Stimulated activated CD4-positive, alpha-beta T cell treated with anti-CD3 and anti-CD28 coated beads, Interleukin-4, amount 100 ng/mL, for 4 hours (primary cell): ENCODE results near the gene CDC5L.
"Not testable (repeated sequence)": the region's sequence is repeated elsewhere in the genome, so short reads cannot be mapped to it uniquely, and the experiment has no call there.

Experiments
- DNase-seq, 2 experiments: peaks; one replicate each; pipeline ENCODE4 v3.0.0-alpha.2; 2020

Gene CDC5L

GRCh38 chr6:44422531-44422930 is 35.0 kb downstream of the CDC5L start:
- no peak for DNase-seq

- no peak for DNase-seq
Measured at GRCh38 chr6:44423306-44423705, 35.8 kb downstream of the CDC5L start.

GRCh38 chr6:44425951-44426350 is 38.4 kb downstream of the CDC5L start:
- no peak for DNase-seq

GRCh38 chr6:44428682-44429081 is 41.2 kb downstream of the CDC5L start:
- DNase-seq, result no peak

GRCh38 chr6:44430326-44430725 is 42.8 kb downstream of the CDC5L start:
- DNase-seq, result no peak

- DNase-seq, result peak; percentile 12 to 26
Measured at GRCh38 chr6:44431118-44431725, 43.7 kb downstream of the CDC5L start.

GRCh38 chr6:44432227-44432626 is 44.7 kb downstream of the CDC5L start:
- DNase-seq, result no peak

- DNase-seq, result no peak
Measured at GRCh38 chr6:44432726-44433125, 45.2 kb downstream of the CDC5L start.

GRCh38 chr6:44435500-44435899 is 48.0 kb downstream of the CDC5L start:
- DNase-seq, result no peak

- no peak for DNase-seq
Measured at GRCh38 chr6:44438827-44439226, 51.3 kb downstream of the CDC5L start.

GRCh38 chr6:44439270-44440045 is 52.0 kb downstream of the CDC5L start:
- no peak for DNase-seq

GRCh38 chr6:44441091-44441855 is 53.8 kb downstream of the CDC5L start:
- no peak for DNase-seq

GRCh38 chr6:44442236-44442635 is 54.7 kb downstream of the CDC5L start:
- DNase-seq, result no peak

- no peak for DNase-seq
Measured at GRCh38 chr6:44442833-44443444, 55.4 kb downstream of the CDC5L start.

- no peak for DNase-seq
Measured at GRCh38 chr6:44444853-44445252, 57.3 kb downstream of the CDC5L start.

GRCh38 chr6:44446626-44447300 is 59.3 kb downstream of the CDC5L start:
- no peak for DNase-seq

GRCh38 chr6:44449181-44449580 is 61.7 kb downstream of the CDC5L start:
- not testable (repeated sequence) for DNase-seq

- no peak for DNase-seq
Measured at GRCh38 chr6:44451803-44452695, 64.5 kb downstream of the CDC5L start.

- no peak for DNase-seq
Measured at GRCh38 chr6:44452725-44453124, 65.2 kb downstream of the CDC5L start.

- DNase-seq, result no peak
Measured at GRCh38 chr6:44453146-44453545, 65.6 kb downstream of the CDC5L start.

- no peak for DNase-seq
Measured at GRCh38 chr6:44454198-44454597, 66.7 kb downstream of the CDC5L start.
